Erythroblast (primary cell): ENCODE results near the gene STK32C.

Experiments used
- GATA1 ChIP-seq: IDR thresholded peaks from 2 replicates; pipeline ENCODE4 v1.6.1; 2011; ENCODE audit warnings: low read depth, mild to moderate bottlenecking, control low read depth, low read length, moderate library complexity
- POLR2A ChIP-seq: IDR thresholded peaks from 2 replicates; pipeline ENCODE4 v1.6.1; 2011; ENCODE audit warnings: mild to moderate bottlenecking, low read length

DNA sequence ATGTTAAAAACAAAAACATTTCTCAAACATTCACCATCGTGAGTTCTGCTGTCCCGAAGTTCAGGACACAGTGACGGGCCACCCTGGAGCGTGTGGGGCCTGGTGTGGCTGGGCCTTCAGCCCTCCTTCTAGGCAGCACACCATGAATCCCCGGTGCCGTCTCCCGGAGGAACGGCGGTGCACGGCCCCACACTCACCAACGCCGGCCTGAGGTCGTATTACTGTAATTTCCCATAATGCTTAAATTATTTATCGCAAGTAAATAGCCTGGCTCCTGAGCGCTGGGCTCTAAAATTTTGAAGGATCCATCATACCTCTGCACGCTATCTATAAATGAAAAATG lies 1.4 kb downstream of the STK32C start:
- TF ChIP-seq POLR2A, result no peak
- TF ChIP-seq GATA1, result no peak
